Measurements from ENCODE around the gene STX16.

GRCh38 chr20:58629215-58629580 lies 21.9 kb upstream of the STX16 start:
- TF ChIP-seq CTCF (IDR thresholded peaks at IDR 0.05) (no peak), EZH2 (IDR thresholded peaks at IDR 0.05; ENCODE audit: borderline replicate concordance, insufficient read depth, low read depth, low read length, poor library complexity, severe bottlenecking) (no peak)

All from B cell (primary cell).